Stimulated activated CD8-positive, alpha-beta memory T cell treated with anti-CD3 and anti-CD28 coated beads, Interleukin-7, amount 100 ng/mL, for 24 hours (primary cell): ENCODE results near the gene FIGNL2.
"Not testable (repeated sequence)": the region's sequence is repeated elsewhere in the genome, so short reads cannot be mapped to it uniquely, and the experiment has no call there.

Experiments
- DNase-seq: peaks from one replicate; pipeline ENCODE4 v3.0.0-alpha.2; 2020; ENCODE audit warnings: low read depth

Gene FIGNL2

GRCh38 chr12:51834411-51834810 lies 14.1 kb downstream of the FIGNL2 start:
- no peak for DNase-seq

- DNase-seq = no peak
Measured at GRCh38 chr12:51833448-51834227, 14.9 kb downstream of the FIGNL2 start.

- no peak for DNase-seq
Measured at GRCh38 chr12:51832354-51833107, 16.0 kb downstream of the FIGNL2 start.

- DNase-seq = not testable (repeated sequence)
Measured at GRCh38 chr12:51831817-51832216, 16.7 kb downstream of the FIGNL2 start.

GRCh38 chr12:51829641-51830040 lies 18.9 kb downstream of the FIGNL2 start:
- DNase-seq = no peak

- DNase-seq = no peak
Measured at GRCh38 chr12:51829011-51829481, 19.5 kb downstream of the FIGNL2 start.

GRCh38 chr12:51827925-51828818 lies 20.3 kb downstream of the FIGNL2 start:
- DNase-seq = peak; percentile 10

- no peak for DNase-seq
Measured at GRCh38 chr12:51826881-51827280, 21.6 kb downstream of the FIGNL2 start.

- no peak for DNase-seq
Measured at GRCh38 chr12:51825216-51825615, 23.3 kb downstream of the FIGNL2 start.

- no peak for DNase-seq
Measured at GRCh38 chr12:51823875-51824565, 24.5 kb downstream of the FIGNL2 start.

GRCh38 chr12:51822956-51823355 lies 25.6 kb downstream of the FIGNL2 start:
- no peak for DNase-seq

- no peak for DNase-seq
Measured at GRCh38 chr12:51822261-51822616, 26.3 kb downstream of the FIGNL2 start.

- no peak for DNase-seq
Measured at GRCh38 chr12:51821440-51822260, 26.9 kb downstream of the FIGNL2 start.

GRCh38 chr12:51820526-51821439 lies 27.7 kb downstream of the FIGNL2 start:
- peak; percentile 60 for DNase-seq

- no peak for DNase-seq
Measured at GRCh38 chr12:51819736-51820525, 28.6 kb downstream of the FIGNL2 start.

GRCh38 chr12:51818566-51819300 lies 29.8 kb downstream of the FIGNL2 start:
- DNase-seq = no peak

- no peak for DNase-seq
Measured at GRCh38 chr12:51818086-51818485, 30.4 kb downstream of the FIGNL2 start.
